NB4 (cell line): ENCODE results near the gene PLEKHA6.
A peak's percentile ranks its signal among the peaks of the same experiment; 100 is the strongest.

Source experiments
- DNase-seq: peaks from one replicate; pipeline ENCODE4 v3.0.0; 2010; ENCODE audit warnings: low read depth
- H3K4me3 ChIP-seq: one replicate; pipeline ENCODE4 v1.5.1; 2011; ENCODE audit warnings: mild to moderate bottlenecking, low read depth, low read length, moderate library complexity
- MYC ChIP-seq: IDR thresholded peaks from 2 replicates; pipeline ENCODE4 v1.6.1; 2011; ENCODE audit warnings: low read depth, low read length
- POLR2A ChIP-seq: IDR thresholded peaks from 2 replicates; pipeline ENCODE4 v1.6.1; 2011; ENCODE audit warnings: mild to moderate bottlenecking; ENCODE audit not compliant: insufficient read length; ENCODE audit errors: extremely low read depth
- TF ChIP-seq, protein P1 (sequence below): IDR thresholded peaks from 2 replicates; pipeline ENCODE4 v1.6.1; 2011; ENCODE audit warnings: low read depth, low read length
- TF ChIP-seq, protein P2 (sequence below): IDR thresholded peaks from one replicate; pipeline ENCODE4 v1.5.1; 2012; ENCODE audit warnings: low read depth, low read length

Gene PLEKHA6

DNA sequence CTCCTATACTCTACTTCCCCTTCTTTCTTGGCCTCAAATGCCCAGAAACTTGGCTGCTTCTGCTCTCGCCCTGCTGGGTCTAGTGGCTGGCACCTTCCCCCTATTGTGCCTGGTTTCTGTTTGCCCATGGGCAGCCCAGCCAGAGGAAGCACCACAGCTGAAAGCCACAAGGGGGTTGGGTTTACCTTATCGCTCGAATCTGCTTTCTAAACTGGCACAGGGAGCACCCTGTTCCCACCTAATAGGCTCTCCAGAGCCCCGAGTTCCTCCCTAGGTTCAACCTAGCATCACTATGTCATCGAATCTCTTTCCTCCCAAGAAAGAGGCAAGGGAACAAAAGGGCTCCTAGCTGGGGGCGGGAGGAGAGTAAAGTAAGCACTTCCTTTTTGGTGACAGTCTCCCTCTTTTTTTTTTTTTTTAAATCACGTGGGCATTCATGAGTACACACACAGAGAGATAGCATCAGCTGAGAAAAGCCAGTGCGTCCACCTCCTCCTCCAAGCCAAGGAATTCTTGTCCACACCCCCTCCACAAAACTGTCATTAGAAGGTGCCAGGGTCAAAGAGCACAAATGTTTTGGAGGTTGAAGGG lies 72.8 kb downstream of the PLEKHA6 start:
- peak; percentile 56 for DNase-seq
- TF ChIP-seq, protein P1, sequence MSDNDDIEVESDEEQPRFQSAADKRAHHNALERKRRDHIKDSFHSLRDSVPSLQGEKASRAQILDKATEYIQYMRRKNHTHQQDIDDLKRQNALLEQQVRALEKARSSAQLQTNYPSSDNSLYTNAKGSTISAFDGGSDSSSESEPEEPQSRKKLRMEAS, result peak; percentile 34; the same call in 1 of the 2 replicates
- TF ChIP-seq POLR2A (no peak), MYC (no peak)
- TF ChIP-seq, protein P2, sequence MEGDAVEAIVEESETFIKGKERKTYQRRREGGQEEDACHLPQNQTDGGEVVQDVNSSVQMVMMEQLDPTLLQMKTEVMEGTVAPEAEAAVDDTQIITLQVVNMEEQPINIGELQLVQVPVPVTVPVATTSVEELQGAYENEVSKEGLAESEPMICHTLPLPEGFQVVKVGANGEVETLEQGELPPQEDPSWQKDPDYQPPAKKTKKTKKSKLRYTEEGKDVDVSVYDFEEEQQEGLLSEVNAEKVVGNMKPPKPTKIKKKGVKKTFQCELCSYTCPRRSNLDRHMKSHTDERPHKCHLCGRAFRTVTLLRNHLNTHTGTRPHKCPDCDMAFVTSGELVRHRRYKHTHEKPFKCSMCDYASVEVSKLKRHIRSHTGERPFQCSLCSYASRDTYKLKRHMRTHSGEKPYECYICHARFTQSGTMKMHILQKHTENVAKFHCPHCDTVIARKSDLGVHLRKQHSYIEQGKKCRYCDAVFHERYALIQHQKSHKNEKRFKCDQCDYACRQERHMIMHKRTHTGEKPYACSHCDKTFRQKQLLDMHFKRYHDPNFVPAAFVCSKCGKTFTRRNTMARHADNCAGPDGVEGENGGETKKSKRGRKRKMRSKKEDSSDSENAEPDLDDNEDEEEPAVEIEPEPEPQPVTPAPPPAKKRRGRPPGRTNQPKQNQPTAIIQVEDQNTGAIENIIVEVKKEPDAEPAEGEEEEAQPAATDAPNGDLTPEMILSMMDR, result no peak

DNA sequence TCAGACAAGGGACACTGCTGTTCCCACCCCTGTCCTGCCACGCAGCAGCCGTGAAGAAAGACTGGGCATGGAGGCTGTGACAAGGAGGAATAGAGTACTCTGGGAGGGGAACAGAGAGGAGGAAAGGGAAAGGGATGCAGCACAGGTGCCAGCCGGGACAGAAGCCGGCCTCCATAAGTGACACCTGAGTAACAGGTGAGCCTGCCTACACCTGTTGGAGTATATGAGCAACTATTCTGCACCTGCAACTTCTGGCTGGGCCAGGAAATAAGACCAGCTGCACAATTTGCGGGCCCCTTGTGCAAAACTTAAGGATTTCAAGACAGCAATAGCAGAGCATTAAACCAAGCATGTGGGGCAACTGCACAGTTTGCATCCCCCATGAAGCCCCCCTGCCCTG lies 73.4 kb downstream of the PLEKHA6 start:
- no peak for DNase-seq
- no peak overlapping the region for H3K4me3 ChIP-seq
- TF ChIP-seq, protein P1, result no peak
- TF ChIP-seq, protein P2, result no peak
- TF ChIP-seq POLR2A (no peak), MYC (no peak)

More for the DNA sequence above, 72.8 kb downstream of the PLEKHA6 start:
- H3K4me3 ChIP-seq, result no peak overlapping the region

DNA sequence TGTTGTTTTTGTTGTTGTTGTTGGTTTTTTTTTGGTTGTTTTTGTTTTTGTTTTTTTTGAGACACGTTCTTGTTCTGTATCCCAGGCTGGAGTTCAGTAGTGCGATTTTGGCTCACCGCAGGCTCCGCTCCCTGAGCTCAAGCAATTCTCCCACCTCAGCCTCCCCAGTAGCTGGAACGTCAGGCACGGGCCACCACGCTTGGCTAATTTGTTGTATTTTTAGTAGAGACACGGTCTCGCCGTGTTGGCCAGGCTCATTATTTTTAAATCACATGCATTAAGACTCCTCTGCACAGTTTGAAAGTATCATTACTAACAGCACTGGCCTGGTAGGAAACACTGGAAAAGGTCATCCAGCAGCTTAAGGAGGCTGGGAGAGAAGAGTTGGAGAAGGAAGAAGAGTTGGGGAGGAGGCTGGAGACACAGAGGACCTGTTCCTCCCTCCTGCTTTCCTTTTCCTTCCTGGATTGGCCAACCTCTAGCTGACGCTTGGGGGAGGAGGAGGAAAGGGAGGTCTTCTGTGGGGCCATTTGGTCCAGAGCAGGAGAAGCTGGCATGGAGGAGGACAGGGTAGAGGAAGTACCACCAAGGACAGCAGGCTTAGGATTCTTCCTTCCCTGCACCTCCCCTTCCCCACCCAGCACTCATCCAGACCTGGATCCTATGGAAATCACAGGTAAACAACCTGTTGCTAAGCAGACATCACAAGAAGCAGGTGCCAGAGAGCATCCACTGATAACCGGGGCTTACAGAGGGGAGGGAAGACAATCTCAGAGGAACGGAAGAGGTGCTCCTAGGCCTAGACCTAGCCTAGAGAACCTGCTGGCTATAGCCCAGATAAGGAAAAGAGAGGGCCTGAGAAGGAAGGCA lies 74.1 kb downstream of the PLEKHA6 start:
- TF ChIP-seq POLR2A (no peak), MYC (no peak)
- TF ChIP-seq, protein P2, result no peak
- TF ChIP-seq, protein P1, result no peak
- no peak for DNase-seq
- H3K4me3 ChIP-seq, result no peak overlapping the region

DNA sequence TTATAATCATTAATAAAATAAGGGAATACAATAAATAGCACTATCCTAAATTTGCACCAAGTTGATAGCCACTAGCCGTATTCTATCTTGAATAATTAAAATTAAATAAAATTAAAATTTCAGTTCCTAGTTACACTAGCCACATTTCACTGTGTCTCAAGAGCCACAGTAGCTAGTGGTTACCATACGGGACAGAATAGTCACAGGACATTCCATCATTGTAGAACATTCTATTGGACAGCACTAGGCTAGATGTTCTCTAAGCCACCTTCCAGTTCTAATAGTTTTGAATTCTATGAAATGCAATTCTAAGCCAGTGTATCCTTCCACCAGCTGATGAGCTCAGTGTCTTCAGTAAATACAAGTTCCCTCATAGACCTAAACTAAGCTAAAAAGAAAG lies 74.8 kb downstream of the PLEKHA6 start:
- TF ChIP-seq MYC (no peak), POLR2A (no peak)
- TF ChIP-seq, protein P2, result no peak
- TF ChIP-seq, protein P1, result no peak
- DNase-seq, result no peak
- no peak overlapping the region for H3K4me3 ChIP-seq

DNA sequence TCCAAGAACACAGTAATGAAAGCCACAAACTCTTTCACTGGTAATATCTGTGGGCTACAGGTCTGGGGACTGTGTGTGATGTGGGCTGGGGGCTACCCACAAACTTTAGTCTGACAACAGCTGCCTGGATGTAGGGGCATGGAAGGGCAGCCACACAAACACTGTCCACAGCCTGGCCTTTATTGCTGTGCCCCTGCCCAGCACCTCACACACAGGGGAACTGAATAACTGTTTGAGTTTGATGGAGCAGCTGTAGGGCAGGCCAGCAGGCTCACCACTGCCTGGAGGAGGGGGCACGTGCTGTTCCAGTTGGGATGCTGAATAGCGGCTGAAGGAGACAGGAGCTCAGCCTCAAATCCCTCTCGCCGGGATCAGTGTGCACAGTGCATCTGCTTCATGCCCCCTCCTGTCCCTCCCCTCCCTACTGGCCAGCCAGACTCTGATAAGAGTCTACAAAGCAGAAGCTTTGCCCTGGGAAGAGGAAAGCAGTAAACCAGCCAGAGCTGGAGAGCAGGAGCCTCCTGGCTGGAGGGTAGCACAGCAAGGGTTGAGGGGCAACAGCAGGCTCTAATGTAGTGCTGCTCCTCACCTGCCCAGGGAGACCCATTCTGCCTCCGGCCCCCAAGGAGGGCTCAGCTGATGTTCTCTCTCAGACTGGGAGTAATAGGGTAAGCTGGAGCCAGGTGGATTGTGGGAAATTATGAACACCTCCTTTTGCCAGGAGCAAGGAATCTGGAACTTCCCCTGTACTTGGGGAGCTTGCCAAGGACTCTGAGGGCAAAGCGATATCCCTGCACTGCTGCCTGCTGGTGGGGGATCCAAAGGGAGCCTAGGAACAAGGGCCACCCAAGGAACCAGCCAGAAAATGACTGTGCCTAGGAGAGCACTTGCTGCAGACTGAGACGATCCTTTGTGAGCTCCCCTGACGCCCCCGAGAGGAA lies 75.7 kb downstream of the PLEKHA6 start:
- TF ChIP-seq POLR2A (no peak), MYC (no peak)
- TF ChIP-seq, protein P1, result no peak
- TF ChIP-seq, protein P2, result no peak
- H3K4me3 ChIP-seq, result no peak overlapping the region
- no peak for DNase-seq
